Activated T-cell treated with anti-CD3 and anti-CD28 coated beads, Interleukin-2, amount 50 U/mL, for 24 hours (primary cell): ENCODE results near the gene FARS2.

ENCODE experiments used
- DNase-seq: peaks from one replicate; pipeline ENCODE4 v3.0.0-alpha.2; 2020
- H3K27ac Mint-ChIP-seq: 2 replicates; pipeline ENCODE4 v1.8.0; 2020; ENCODE audit warnings: mild to moderate bottlenecking, mixed read lengths
- H3K27me3 Mint-ChIP-seq: 2 replicates; pipeline ENCODE4 v1.8.0; 2020; ENCODE audit warnings: mixed read lengths
- H3K36me3 Mint-ChIP-seq: 2 replicates; pipeline ENCODE4 v1.8.0; 2020; ENCODE audit warnings: low read depth, mixed read lengths
- H3K4me1 Mint-ChIP-seq: 2 replicates; pipeline ENCODE4 v1.8.0; 2020; ENCODE audit warnings: low read depth, mixed read lengths
- H3K4me3 Mint-ChIP-seq: 2 replicates; pipeline ENCODE4 v1.8.0; 2020; ENCODE audit warnings: mild to moderate bottlenecking, moderate library complexity, mixed read lengths
- H3K9me3 Mint-ChIP-seq: 2 replicates; pipeline ENCODE4 v1.8.0; 2020; ENCODE audit warnings: mixed read lengths

Gene FARS2

GRCh38 chr6:5379647-5380242 is 118.4 kb downstream of the FARS2 start:
- no peak for DNase-seq
- H3K4me1 Mint-ChIP-seq: peaks cover 4% of the 10 kb centered on the region
- H3K27ac Mint-ChIP-seq: no peak overlapping the region
- no peak overlapping the region for H3K4me3 Mint-ChIP-seq
- H3K27me3 Mint-ChIP-seq: no peaks in the 10 kb centered on the region
- no peaks in the 10 kb centered on the region for H3K9me3 Mint-ChIP-seq
- peaks cover 15% of the 10 kb centered on the region for H3K36me3 Mint-ChIP-seq

- DNase-seq: no peak
- no peaks in the 10 kb centered on the region for H3K9me3 Mint-ChIP-seq
- H3K36me3 Mint-ChIP-seq: peaks cover 9% of the 10 kb centered on the region
- H3K27me3 Mint-ChIP-seq: no peaks in the 10 kb centered on the region
- no peak overlapping the region for H3K27ac Mint-ChIP-seq
- H3K4me3 Mint-ChIP-seq: no peak overlapping the region
- peaks cover 4% of the 10 kb centered on the region for H3K4me1 Mint-ChIP-seq
Measured at GRCh38 chr6:5383856-5384255, 122.5 kb downstream of the FARS2 start.

GRCh38 chr6:5384276-5384675 is 123.0 kb downstream of the FARS2 start:
- Mint-ChIP-seq H3K27ac (no peak overlapping the region), H3K4me3 (no peak overlapping the region), H3K9me3 (no peaks in the 10 kb centered on the region), H3K4me1 (peaks cover 4% of the 10 kb centered on the region), H3K36me3 (peaks cover 9% of the 10 kb centered on the region), H3K27me3 (no peaks in the 10 kb centered on the region)
- DNase-seq: no peak

GRCh38 chr6:5388326-5388725 is 127.0 kb downstream of the FARS2 start:
- Mint-ChIP-seq H3K4me1 (peaks cover 8% of the 10 kb centered on the region), H3K27ac (no peak overlapping the region), H3K9me3 (no peaks in the 10 kb centered on the region), H3K36me3 (peaks cover 4% of the 10 kb centered on the region), H3K4me3 (no peak overlapping the region), H3K27me3 (no peaks in the 10 kb centered on the region)
- no peak for DNase-seq

GRCh38 chr6:5389086-5389745 is 127.9 kb downstream of the FARS2 start:
- no peaks in the 10 kb centered on the region for H3K27me3 Mint-ChIP-seq
- no peaks in the 10 kb centered on the region for H3K36me3 Mint-ChIP-seq
- no peak for DNase-seq
- no peak overlapping the region for H3K4me3 Mint-ChIP-seq
- no peak overlapping the region for H3K27ac Mint-ChIP-seq
- H3K4me1 Mint-ChIP-seq: peaks cover 3% of the 10 kb centered on the region
- H3K9me3 Mint-ChIP-seq: no peaks in the 10 kb centered on the region

DNA sequence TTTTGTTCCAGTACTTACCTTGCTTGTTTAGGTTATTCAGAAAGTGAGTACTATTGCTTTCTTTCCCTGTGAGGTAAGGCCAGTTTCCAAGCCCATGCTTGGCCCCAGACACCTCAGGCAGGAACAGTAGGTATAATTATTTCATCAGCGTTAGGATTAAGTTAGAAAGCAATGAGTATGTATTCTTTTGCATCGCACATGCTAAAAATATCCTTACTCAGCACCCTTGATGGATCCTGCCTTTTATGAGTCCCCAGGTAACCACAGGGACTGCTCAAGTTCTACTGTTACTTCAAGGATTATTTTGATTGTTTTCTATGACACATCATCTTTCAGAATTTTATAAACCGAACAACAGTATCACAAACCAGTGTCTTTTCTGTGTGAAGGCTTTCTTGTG is 128.9 kb downstream of the FARS2 start:
- H3K4me3 Mint-ChIP-seq: no peak overlapping the region
- no peaks in the 10 kb centered on the region for H3K9me3 Mint-ChIP-seq
- H3K36me3 Mint-ChIP-seq: no peaks in the 10 kb centered on the region
- no peak overlapping the region for H3K27ac Mint-ChIP-seq
- DNase-seq: no peak
- H3K27me3 Mint-ChIP-seq: no peaks in the 10 kb centered on the region
- peaks cover 3% of the 10 kb centered on the region for H3K4me1 Mint-ChIP-seq

- Mint-ChIP-seq H3K4me3 (no peak overlapping the region), H3K27me3 (no peaks in the 10 kb centered on the region), H3K9me3 (no peaks in the 10 kb centered on the region), H3K27ac (no peak overlapping the region), H3K36me3 (peaks cover 2% of the 10 kb centered on the region), H3K4me1 (peaks cover 14% of the 10 kb centered on the region)
- no peak for DNase-seq
Measured at GRCh38 chr6:5394280-5394679, 133.0 kb downstream of the FARS2 start.

- no peaks in the 10 kb centered on the region for H3K27me3 Mint-ChIP-seq
- peaks cover 24% of the 10 kb centered on the region for H3K4me1 Mint-ChIP-seq
- DNase-seq: no peak
- no peak overlapping the region for H3K4me3 Mint-ChIP-seq
- no peak overlapping the region for H3K27ac Mint-ChIP-seq
- H3K36me3 Mint-ChIP-seq: peaks cover 2% of the 10 kb centered on the region
- no peaks in the 10 kb centered on the region for H3K9me3 Mint-ChIP-seq
Measured at GRCh38 chr6:5395719-5396118, 134.4 kb downstream of the FARS2 start.

DNA sequence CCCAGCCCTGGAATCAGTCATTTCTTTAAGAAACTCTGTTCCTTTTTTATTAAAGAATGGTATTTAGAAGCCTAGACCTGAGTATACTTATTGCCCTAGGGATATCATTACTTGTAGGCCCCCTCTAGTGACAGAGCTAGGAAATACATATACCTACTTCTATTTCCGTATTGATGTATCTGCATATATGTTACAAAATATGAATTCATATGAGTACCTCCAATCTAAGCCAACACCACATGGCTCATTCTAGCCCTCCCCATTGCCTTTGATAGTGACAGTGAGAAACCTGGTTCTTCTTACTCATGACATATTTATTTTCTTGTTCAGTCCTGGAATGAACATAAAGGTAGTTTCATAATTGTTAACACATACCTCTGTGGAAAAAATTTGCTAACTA is 137.2 kb downstream of the FARS2 start:
- DNase-seq: no peak
- Mint-ChIP-seq H3K27ac (peak overlapping the region; percentile 4), H3K9me3 (no peaks in the 10 kb centered on the region), H3K36me3 (peaks cover 4% of the 10 kb centered on the region), H3K27me3 (no peaks in the 10 kb centered on the region), H3K4me3 (no peak overlapping the region), H3K4me1 (peaks cover 36% of the 10 kb centered on the region)

DNA sequence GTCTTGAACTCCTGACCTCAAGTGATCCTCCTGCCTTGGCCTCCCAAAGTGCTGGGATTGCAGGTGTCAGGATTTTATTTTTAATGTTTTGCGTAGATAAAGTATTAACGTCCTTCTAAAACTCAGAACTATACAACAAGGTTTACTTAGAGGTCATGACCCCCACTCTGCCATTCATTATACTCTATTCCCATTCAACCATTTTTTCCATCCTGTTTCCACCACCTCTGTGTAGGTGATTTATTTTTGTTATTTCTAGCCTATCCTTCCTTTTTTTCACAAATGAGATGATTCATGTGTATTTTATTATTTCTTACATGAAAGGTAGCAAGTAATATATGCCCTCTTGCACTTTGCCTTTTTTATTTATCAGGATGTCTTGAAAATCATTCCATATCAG is 138.1 kb downstream of the FARS2 start:
- DNase-seq: no peak
- no peaks in the 10 kb centered on the region for H3K27me3 Mint-ChIP-seq
- peak overlapping the region; percentile 4 for H3K27ac Mint-ChIP-seq
- no peaks in the 10 kb centered on the region for H3K9me3 Mint-ChIP-seq
- no peak overlapping the region for H3K4me3 Mint-ChIP-seq
- H3K4me1 Mint-ChIP-seq: peaks cover 38% of the 10 kb centered on the region
- peaks cover 6% of the 10 kb centered on the region for H3K36me3 Mint-ChIP-seq

DNA sequence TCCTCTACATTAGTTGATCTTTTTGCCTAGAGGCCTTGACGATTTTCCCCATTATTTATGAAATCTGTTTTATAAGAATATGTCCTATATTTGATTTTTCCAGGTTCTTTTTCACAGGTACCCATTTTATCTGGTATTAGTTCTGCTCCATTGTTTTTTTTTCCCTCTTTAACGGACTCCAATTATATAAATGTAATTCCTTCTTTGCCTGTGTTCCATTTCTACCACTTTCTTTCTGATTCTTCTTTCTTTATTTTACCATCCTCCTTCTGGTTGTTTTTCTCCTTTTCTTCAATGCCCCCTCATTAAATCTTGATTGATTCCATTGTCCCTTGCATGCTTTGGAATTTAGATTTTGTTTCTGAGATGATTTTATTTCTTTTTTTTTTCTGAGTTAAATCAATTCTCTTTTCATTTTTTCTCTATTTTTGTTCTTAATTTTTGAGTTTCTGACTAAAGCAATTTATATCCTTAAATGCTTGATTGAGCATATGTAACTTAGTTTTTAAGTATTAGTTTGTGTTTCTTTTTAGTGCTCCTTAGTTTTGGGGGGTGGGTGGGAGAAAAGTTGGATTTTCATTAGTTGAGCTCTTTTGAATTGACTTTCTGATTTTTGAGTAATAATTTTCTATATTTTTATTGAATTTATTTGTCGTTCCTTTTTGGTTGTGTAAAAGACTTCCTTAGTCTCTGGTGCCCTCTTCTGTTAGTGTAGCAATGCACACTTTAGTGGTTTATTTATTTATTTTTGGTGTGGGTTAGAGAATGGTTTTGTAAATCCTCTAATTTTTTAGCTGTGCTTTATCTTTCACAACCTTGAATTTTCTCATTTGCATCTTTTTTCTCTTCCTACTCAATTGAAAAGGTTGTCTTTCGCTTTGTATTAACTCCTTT is 140.8 kb downstream of the FARS2 start:
- peaks cover 18% of the 10 kb centered on the region for H3K36me3 Mint-ChIP-seq
- no peak overlapping the region for H3K4me3 Mint-ChIP-seq
- no peaks in the 10 kb centered on the region for H3K9me3 Mint-ChIP-seq
- no peak overlapping the region for H3K27ac Mint-ChIP-seq
- DNase-seq: no peak
- no peaks in the 10 kb centered on the region for H3K27me3 Mint-ChIP-seq
- H3K4me1 Mint-ChIP-seq: peaks cover 38% of the 10 kb centered on the region

GRCh38 chr6:5403076-5403475 is 141.8 kb downstream of the FARS2 start:
- peak overlapping the region; percentile 20 for H3K27ac Mint-ChIP-seq
- peaks cover 19% of the 10 kb centered on the region for H3K36me3 Mint-ChIP-seq
- H3K4me3 Mint-ChIP-seq: no peak overlapping the region
- no peaks in the 10 kb centered on the region for H3K9me3 Mint-ChIP-seq
- H3K4me1 Mint-ChIP-seq: peaks cover 34% of the 10 kb centered on the region
- no peaks in the 10 kb centered on the region for H3K27me3 Mint-ChIP-seq
- no peak for DNase-seq

DNA sequence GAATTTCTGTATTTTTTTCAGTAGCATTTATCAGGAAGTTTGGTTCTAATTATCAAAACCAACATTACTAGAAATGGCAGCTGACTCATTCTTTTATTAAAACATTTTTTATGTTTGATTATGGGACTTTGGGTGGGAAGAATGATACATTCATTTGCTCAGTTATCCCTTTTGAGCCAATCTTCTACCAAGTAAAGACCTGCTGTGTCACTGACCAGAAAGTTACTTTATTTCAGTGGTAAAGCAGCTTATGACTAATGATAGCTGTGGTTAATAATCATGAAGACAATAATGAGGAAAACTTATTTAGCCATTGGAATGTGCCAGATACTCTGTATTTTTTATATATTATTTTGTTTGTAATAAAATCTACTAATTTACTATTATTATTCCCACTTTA is 142.3 kb downstream of the FARS2 start:
- Mint-ChIP-seq H3K4me1 (peaks cover 30% of the 10 kb centered on the region), H3K36me3 (peaks cover 24% of the 10 kb centered on the region), H3K4me3 (no peak overlapping the region), H3K9me3 (no peaks in the 10 kb centered on the region), H3K27ac (no peak overlapping the region), H3K27me3 (no peaks in the 10 kb centered on the region)
- DNase-seq: no peak

- H3K9me3 Mint-ChIP-seq: no peaks in the 10 kb centered on the region
- H3K27ac Mint-ChIP-seq: no peak overlapping the region
- H3K4me1 Mint-ChIP-seq: peaks cover 13% of the 10 kb centered on the region
- H3K4me3 Mint-ChIP-seq: no peak overlapping the region
- peaks cover 30% of the 10 kb centered on the region for H3K36me3 Mint-ChIP-seq
- no peaks in the 10 kb centered on the region for H3K27me3 Mint-ChIP-seq
- no peak for DNase-seq
Measured at GRCh38 chr6:5405976-5406375, 144.7 kb downstream of the FARS2 start.

GRCh38 chr6:5411414-5411813 is 150.1 kb downstream of the FARS2 start:
- DNase-seq: no peak
- no peaks in the 10 kb centered on the region for H3K4me1 Mint-ChIP-seq
- H3K27me3 Mint-ChIP-seq: no peaks in the 10 kb centered on the region
- H3K4me3 Mint-ChIP-seq: no peak overlapping the region
- H3K9me3 Mint-ChIP-seq: no peaks in the 10 kb centered on the region
- H3K36me3 Mint-ChIP-seq: peaks cover 35% of the 10 kb centered on the region
- H3K27ac Mint-ChIP-seq: no peak overlapping the region
